HEK293T (cell line): Measurements from ENCODE around the gene BCAR1.

Experiments used
- CTCF ChIA-PET: fragments of 350-600 bp; formaldehyde crosslinking; extraction: SDS; loops from one replicate; lab custom pipeline; 2021; ENCODE audit warnings: antibody characterized with exemption, inconsistent platforms; lab: Yijun Ruan, JAX
- POLR2A ChIA-PET: fragments of 350-600 bp; formaldehyde crosslinking; extraction: SDS; loops from one replicate; lab custom pipeline; 2020; ENCODE audit warnings: antibody characterized with exemption, inconsistent platforms; lab: Yijun Ruan, JAX
- DNase-seq: peaks from one replicate; pipeline ENCODE4 v3.0.0; 2012; ENCODE audit warnings: mixed read lengths; ENCODE audit errors: extremely low spot score
- ARNT ChIP-seq: fragments of 450-650 bp; IDR thresholded peaks from 2 replicates; pipeline ENCODE4 v1.6.1; 2017; ENCODE audit warnings: mild to moderate bottlenecking
- BHLHE40 ChIP-seq: fragments of 450-650 bp; IDR thresholded peaks from 2 replicates; pipeline ENCODE4 v1.6.1; 2016; ENCODE audit warnings: mild to moderate bottlenecking, moderate library complexity, borderline replicate concordance
- CTBP1 ChIP-seq: fragments of 450-650 bp; IDR thresholded peaks from 2 replicates; pipeline ENCODE4 v1.6.1; 2016; ENCODE audit warnings: borderline replicate concordance
- ELF4 ChIP-seq: fragments of 450-650 bp; IDR thresholded peaks from 2 replicates; pipeline ENCODE4 v1.6.1; 2017; ENCODE audit warnings: antibody characterized with exemption
- FOXA1 ChIP-seq: fragments of 450-650 bp; IDR thresholded peaks from 2 replicates; pipeline ENCODE4 v1.6.1; 2016; ENCODE audit warnings: mild to moderate bottlenecking
- FOXK2 ChIP-seq: fragments of 450-650 bp; IDR thresholded peaks from 2 replicates; pipeline ENCODE4 v1.6.1; 2016; ENCODE audit warnings: mild to moderate bottlenecking
- FOXM1 ChIP-seq: fragments of 450-650 bp; IDR thresholded peaks from 2 replicates; pipeline ENCODE4 v1.6.1; 2017; ENCODE audit warnings: mild to moderate bottlenecking, borderline replicate concordance
- HDGF ChIP-seq: fragments of 450-650 bp; IDR thresholded peaks from 2 replicates; pipeline ENCODE4 v1.6.1; 2017; ENCODE audit warnings: antibody characterized with exemption, borderline replicate concordance
- L3MBTL2 ChIP-seq: fragments of 450-650 bp; conservative IDR thresholded peaks from 2 replicates; pipeline ENCODE4 v1.6.1; 2016; ENCODE audit warnings: mild to moderate bottlenecking
- LEF1 ChIP-seq: fragments of 450-650 bp; IDR thresholded peaks from 2 replicates; pipeline ENCODE4 v1.6.1; 2017; ENCODE audit warnings: mild to moderate bottlenecking, borderline replicate concordance
- NFRKB ChIP-seq: fragments of 450-650 bp; IDR thresholded peaks from 2 replicates; pipeline ENCODE4 v1.6.1; 2016; ENCODE audit warnings: mild to moderate bottlenecking, moderate library complexity
- SP1 ChIP-seq: fragments of 450-650 bp; IDR thresholded peaks from 2 replicates; pipeline ENCODE4 v1.6.1; 2017
- SUZ12 ChIP-seq: fragments of 450-650 bp; IDR thresholded peaks from 2 replicates; pipeline ENCODE4 v1.6.1; 2016; ENCODE audit warnings: mild to moderate bottlenecking
- TARDBP ChIP-seq: fragments of 450-650 bp; IDR thresholded peaks from 2 replicates; pipeline ENCODE4 v1.6.1; 2016
- ZNF384 ChIP-seq: fragments of 450-650 bp; IDR thresholded peaks from 2 replicates; pipeline ENCODE4 v1.6.1; 2016
- TF ChIP-seq, protein P1 (sequence below): fragments of 450-650 bp; IDR thresholded peaks from 2 replicates; pipeline ENCODE4 v1.6.1; 2016

The BCAR1 gene

GRCh38 chr16:75235721-75236193 is 15.7 kb downstream of the BCAR1 start:
- CTCF ChIA-PET: no interaction called here

DNA sequence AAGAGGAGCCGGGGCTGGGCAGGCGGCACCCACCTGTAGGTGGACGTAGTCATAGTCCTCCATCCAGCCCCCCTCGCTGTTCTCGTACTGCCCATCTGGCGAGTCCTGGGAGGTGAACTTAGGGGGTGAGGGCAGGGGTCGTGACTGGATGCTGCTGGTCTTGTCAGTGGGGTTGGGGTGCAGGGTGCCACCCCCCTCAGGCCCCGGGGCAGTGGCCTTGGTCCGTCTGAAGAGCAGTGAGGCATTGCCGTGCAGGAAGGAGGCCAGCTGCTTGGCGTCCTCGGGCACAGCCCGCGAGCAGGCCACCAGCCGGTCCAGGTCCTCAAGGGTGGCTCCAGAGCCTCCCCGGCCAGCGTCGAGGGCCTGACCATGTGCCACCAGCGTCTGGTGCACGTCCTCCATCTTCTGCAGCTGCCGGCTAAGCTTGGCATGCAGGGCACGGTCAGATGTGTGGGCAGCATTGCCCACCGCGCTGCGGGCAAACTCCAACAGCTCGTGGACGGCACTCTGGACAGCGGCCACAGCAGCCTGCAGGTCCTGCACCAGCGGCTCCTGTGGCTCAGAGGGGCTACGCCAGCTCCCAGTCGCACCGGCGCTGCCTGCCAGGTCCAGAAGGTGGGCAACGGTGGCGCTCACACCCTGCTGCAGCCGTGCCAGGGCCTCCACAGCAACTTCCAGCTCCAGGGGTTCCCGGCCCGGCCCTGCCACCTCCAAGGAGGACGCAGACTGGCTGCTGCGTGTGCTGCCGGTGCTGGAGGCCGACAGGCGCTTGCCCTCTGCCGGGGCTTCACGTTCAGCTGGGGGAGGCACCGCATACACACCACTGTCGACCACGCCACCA is 16.3 kb downstream of the BCAR1 start:
- TF ChIP-seq ARNT (no peak), FOXA1 (no peak), SUZ12 (no peak), LEF1 (no peak), ZNF384 (no peak), SP1 (no peak), ELF4 (no peak), FOXM1 (no peak), L3MBTL2 (no peak), FOXK2 (no peak), NFRKB (no peak), BHLHE40 (no peak), HDGF (no peak), CTBP1 (no peak), TARDBP (no peak)
- TF ChIP-seq, protein P1, sequence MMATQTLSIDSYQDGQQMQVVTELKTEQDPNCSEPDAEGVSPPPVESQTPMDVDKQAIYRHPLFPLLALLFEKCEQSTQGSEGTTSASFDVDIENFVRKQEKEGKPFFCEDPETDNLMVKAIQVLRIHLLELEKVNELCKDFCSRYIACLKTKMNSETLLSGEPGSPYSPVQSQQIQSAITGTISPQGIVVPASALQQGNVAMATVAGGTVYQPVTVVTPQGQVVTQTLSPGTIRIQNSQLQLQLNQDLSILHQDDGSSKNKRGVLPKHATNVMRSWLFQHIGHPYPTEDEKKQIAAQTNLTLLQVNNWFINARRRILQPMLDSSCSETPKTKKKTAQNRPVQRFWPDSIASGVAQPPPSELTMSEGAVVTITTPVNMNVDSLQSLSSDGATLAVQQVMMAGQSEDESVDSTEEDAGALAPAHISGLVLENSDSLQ: no peak
- POLR2A ChIA-PET: no interaction called here

More at GRCh38 chr16:75235721-75236193, 15.7 kb downstream of the BCAR1 start:
- DNase-seq: no peak
- POLR2A ChIA-PET: no interaction called here
- no peak for TF ChIP-seq CTBP1
- no peak for TF ChIP-seq FOXK2
- TF ChIP-seq SP1: no peak
- TF ChIP-seq FOXM1: no peak
- no peak for TF ChIP-seq TARDBP
- no peak for TF ChIP-seq SUZ12
- TF ChIP-seq L3MBTL2: no peak
- TF ChIP-seq HDGF: no peak
- no peak for TF ChIP-seq ZNF384
- no peak for TF ChIP-seq ELF4
- no peak for TF ChIP-seq ARNT
- TF ChIP-seq BHLHE40: no peak

GRCh38 chr16:75233611-75233938 is 17.8 kb downstream of the BCAR1 start:
- ChIA-PET POLR2A (interaction anchor here (1.1 kb wide), 1 partner anchor 152 kb away, joined by 4 read pairs; no protein-coding TSS in a partner anchor), CTCF (interaction anchor here (0.7 to 1.6 kb wide), 12 partner anchors 12 to 397 kb away, joined by 3 to 8 read pairs (median 4); no protein-coding TSS in a partner anchor)
- DNase-seq: no peak
- TF ChIP-seq TARDBP (no peak), HDGF (no peak), ZNF384 (no peak), SUZ12 (no peak), LEF1 (no peak), BHLHE40 (no peak), FOXM1 (no peak), FOXK2 (no peak), CTBP1 (no peak), L3MBTL2 (no peak), ARNT (no peak), FOXA1 (no peak), NFRKB (no peak), SP1 (no peak), ELF4 (no peak)
- TF ChIP-seq, protein P1: no peak

More for the DNA sequence above, 16.3 kb downstream of the BCAR1 start:
- no peak for DNase-seq
- CTCF ChIA-PET: no interaction called here

- no peak for DNase-seq
- ChIA-PET POLR2A (no interaction called here), CTCF (no interaction called here)
- TF ChIP-seq TARDBP (no peak), HDGF (no peak), ZNF384 (no peak), ARNT (no peak), SUZ12 (no peak), FOXM1 (no peak), L3MBTL2 (no peak), FOXK2 (no peak), NFRKB (no peak), BHLHE40 (no peak), LEF1 (no peak), CTBP1 (no peak), ELF4 (no peak), FOXA1 (no peak)
- TF ChIP-seq, protein P1: no peak
Measured at GRCh38 chr16:75231570-75231969, 19.9 kb downstream of the BCAR1 start.

- no peak for TF ChIP-seq ZNF384
- no peak for TF ChIP-seq TARDBP
- TF ChIP-seq CTBP1: no peak
- TF ChIP-seq ARNT: no peak
- no peak for TF ChIP-seq HDGF
- TF ChIP-seq NFRKB: no peak
- no peak for TF ChIP-seq L3MBTL2
- TF ChIP-seq SUZ12: no peak
- TF ChIP-seq LEF1: no peak
- TF ChIP-seq ELF4: no peak
- no peak for TF ChIP-seq BHLHE40
- no peak for TF ChIP-seq SP1
- TF ChIP-seq FOXM1: no peak
- no peak for TF ChIP-seq FOXK2
- ChIA-PET CTCF (interaction anchor here (0.6 kb wide), 1 partner anchor 17 kb away, joined by 3 read pairs; no protein-coding TSS in a partner anchor), POLR2A (no interaction called here)
- no peak for DNase-seq
Measured at GRCh38 chr16:75230471-75231110, 20.8 kb downstream of the BCAR1 start.
